Stimulated activated CD8-positive, alpha-beta memory T cell treated with anti-CD3 and anti-CD28 coated beads, Interleukin-12 subunit alpha, Interleukin-12 subunit beta, amount 100 ng/mL, for 24 hours (primary cell): ENCODE data around the gene COL4A4.

Experiments
- DNase-seq: peaks from one replicate; pipeline ENCODE4 v3.0.0-alpha.2; 2020; ENCODE audit errors: extremely low read depth

The COL4A4 gene

GRCh38 chr2:226981791-226982326 is 182.1 kb downstream of the COL4A4 start:
- DNase-seq: no peak

GRCh38 chr2:226979004-226979403 is 185.0 kb downstream of the COL4A4 start:
- no peak for DNase-seq

- DNase-seq: no peak
Measured at GRCh38 chr2:226978300-226978699, 185.7 kb downstream of the COL4A4 start.

GRCh38 chr2:226977775-226978190 is 186.2 kb downstream of the COL4A4 start:
- no peak for DNase-seq

- DNase-seq: no peak
Measured at GRCh38 chr2:226973816-226974215, 190.2 kb downstream of the COL4A4 start.

- no peak for DNase-seq
Measured at GRCh38 chr2:226971770-226972169, 192.2 kb downstream of the COL4A4 start.

- DNase-seq: no peak
Measured at GRCh38 chr2:226971084-226971483, 192.9 kb downstream of the COL4A4 start.

- DNase-seq: no peak
Measured at GRCh38 chr2:226970362-226970761, 193.6 kb downstream of the COL4A4 start.

- DNase-seq: no peak
Measured at GRCh38 chr2:226969417-226970080, 194.5 kb downstream of the COL4A4 start.

GRCh38 chr2:226965376-226965775 is 198.6 kb downstream of the COL4A4 start:
- DNase-seq: no peak

GRCh38 chr2:226963528-226963927 is 200.5 kb downstream of the COL4A4 start:
- no peak for DNase-seq

GRCh38 chr2:226962176-226962773 is 201.7 kb downstream of the COL4A4 start:
- DNase-seq: no peak

GRCh38 chr2:226959418-226959817 is 204.6 kb downstream of the COL4A4 start:
- no peak for DNase-seq

GRCh38 chr2:226956659-226957058 is 207.3 kb downstream of the COL4A4 start:
- no peak for DNase-seq

GRCh38 chr2:226953826-226954225 is 210.2 kb downstream of the COL4A4 start:
- DNase-seq: no peak

GRCh38 chr2:226953206-226953605 is 210.8 kb downstream of the COL4A4 start:
- DNase-seq: no peak
